ENCODE results near the gene INSRR. TPM values are rescaled to one million over a fixed set of nuclear protein-coding genes. Genes with fewer than 3 reads are reported as not detected.

INSRR gene
- total RNA-seq, 1 experiment from 2014 or later, result not detected

DNA sequence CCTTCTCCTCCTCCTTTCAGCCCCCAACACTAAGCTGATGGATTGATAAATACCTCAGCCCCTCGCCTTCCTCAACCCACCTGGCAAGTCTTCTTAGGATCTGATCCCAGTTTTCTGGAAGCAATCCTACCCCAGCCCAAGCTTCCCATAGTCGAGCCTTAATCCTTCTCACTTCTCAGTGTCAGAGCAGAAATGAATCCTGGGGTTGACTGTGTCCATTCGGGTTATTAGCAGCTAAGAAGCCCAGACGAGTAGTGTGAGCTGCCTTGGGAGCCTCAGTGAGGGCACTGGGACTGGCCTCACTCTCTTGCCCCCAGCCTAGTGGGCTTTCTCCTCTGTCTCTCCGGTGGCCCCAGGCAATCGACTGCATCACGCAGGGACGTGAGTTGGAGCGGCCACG, 22.2 kb upstream of the INSRR start:
- Mint-ChIP-seq H3K27ac (ENCODE audit: low read depth, unreplicated experiment) (no peak overlapping the region), H3K27me3 (ENCODE audit: insufficient read depth, unreplicated experiment) (peaks cover 65% of the 10 kb centered on the region), H3K36me3 (ENCODE audit: insufficient read depth, unreplicated experiment) (no peaks in the 10 kb centered on the region), H3K4me3 (ENCODE audit: unreplicated experiment) (no peak overlapping the region), H3K9me3 (ENCODE audit: unreplicated experiment) (no peaks in the 10 kb centered on the region), H3K4me1 (ENCODE audit: insufficient read depth, unreplicated experiment) (no peaks in the 10 kb centered on the region)
- intact Hi-C loops (cut with micrococcal nuclease), result no loop called here
- ChIA-PET CTCF (interaction anchor here (0.6 to 14.2 kb wide), 9 partner anchors 10 to 191 kb away, joined by 3 to 284 read pairs (median 4); partner anchors contain the start of gene PEAR1), POLR2A (interaction anchor here (0.6 kb wide), 1 partner anchor 15 kb away, joined by 3 read pairs; no protein-coding TSS in a partner anchor)
- no TSS peak for BruUV-seq (replicated peaks)
- DNase-seq (ENCODE audit: unreplicated experiment), result no peak
- TF ChIP-seq, protein P1, sequence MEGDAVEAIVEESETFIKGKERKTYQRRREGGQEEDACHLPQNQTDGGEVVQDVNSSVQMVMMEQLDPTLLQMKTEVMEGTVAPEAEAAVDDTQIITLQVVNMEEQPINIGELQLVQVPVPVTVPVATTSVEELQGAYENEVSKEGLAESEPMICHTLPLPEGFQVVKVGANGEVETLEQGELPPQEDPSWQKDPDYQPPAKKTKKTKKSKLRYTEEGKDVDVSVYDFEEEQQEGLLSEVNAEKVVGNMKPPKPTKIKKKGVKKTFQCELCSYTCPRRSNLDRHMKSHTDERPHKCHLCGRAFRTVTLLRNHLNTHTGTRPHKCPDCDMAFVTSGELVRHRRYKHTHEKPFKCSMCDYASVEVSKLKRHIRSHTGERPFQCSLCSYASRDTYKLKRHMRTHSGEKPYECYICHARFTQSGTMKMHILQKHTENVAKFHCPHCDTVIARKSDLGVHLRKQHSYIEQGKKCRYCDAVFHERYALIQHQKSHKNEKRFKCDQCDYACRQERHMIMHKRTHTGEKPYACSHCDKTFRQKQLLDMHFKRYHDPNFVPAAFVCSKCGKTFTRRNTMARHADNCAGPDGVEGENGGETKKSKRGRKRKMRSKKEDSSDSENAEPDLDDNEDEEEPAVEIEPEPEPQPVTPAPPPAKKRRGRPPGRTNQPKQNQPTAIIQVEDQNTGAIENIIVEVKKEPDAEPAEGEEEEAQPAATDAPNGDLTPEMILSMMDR (IDR thresholded peaks at IDR 0.05; ENCODE audit: unreplicated experiment), result no peak

DNA sequence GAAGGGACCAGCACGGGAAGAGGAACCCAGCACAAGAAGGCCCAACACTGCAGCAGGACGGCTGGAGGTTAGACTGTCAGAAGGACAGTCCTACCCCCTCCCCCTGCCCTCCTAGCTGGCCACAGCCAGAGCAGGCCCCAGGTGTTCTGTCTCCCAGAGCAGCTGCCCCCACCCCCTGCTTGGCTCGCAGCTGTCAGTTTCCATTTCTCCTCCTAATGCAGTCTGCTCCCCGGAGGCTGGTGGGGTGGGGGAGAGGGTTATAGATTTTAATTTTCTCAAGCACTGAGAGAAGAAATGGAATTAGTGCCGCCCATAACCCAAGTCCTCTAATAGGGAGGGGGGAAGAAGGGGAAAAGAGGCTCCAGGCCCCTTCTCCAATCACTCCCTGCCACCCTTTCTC, 21.6 kb upstream of the INSRR start:
- H3K4me1 Mint-ChIP-seq (ENCODE audit: insufficient read depth, unreplicated experiment), result no peaks in the 10 kb centered on the region
- no TSS peak for BruUV-seq (replicated peaks)
- intact Hi-C loops (cut with micrococcal nuclease), result no loop called here
- H3K4me3 Mint-ChIP-seq (ENCODE audit: unreplicated experiment), result no peak overlapping the region
- no peaks in the 10 kb centered on the region for H3K36me3 Mint-ChIP-seq (ENCODE audit: insufficient read depth, unreplicated experiment)
- no peaks in the 10 kb centered on the region for H3K9me3 Mint-ChIP-seq (ENCODE audit: unreplicated experiment)
- no peak for DNase-seq (ENCODE audit: unreplicated experiment)
- H3K27me3 Mint-ChIP-seq (ENCODE audit: insufficient read depth, unreplicated experiment), result peaks cover 60% of the 10 kb centered on the region
- ChIA-PET CTCF (interaction anchor here (0.6 to 14.2 kb wide), 13 partner anchors 10 to 543 kb away, joined by 3 to 284 read pairs (median 4); partner anchors contain the start of gene PEAR1), POLR2A (interaction anchor here (0.6 to 0.8 kb wide), 2 partner anchors 14 to 78 kb away, joined by 3 read pairs; no protein-coding TSS in a partner anchor)
- TF ChIP-seq, protein P1 (IDR thresholded peaks at IDR 0.05; ENCODE audit: unreplicated experiment), result no peak
- H3K27ac Mint-ChIP-seq (ENCODE audit: low read depth, unreplicated experiment), result no peak overlapping the region

DNA sequence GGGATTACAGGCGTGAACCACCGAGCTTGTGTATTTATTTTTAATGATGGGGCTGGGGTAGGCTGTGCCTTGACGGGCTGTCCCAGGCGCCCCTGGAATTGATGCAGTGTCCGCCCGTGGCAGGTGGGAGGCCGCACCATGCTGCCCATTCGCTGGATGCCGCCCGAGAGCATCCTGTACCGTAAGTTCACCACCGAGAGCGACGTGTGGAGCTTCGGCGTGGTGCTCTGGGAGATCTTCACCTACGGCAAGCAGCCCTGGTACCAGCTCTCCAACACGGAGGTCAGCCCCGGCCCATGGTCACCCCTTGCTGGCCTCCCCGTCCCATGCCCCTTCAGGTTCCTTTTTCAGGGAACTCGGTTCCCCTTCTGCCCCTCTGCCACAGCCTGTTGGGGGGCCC, 21.0 kb upstream of the INSRR start:
- no TSS peak for BruUV-seq (replicated peaks)
- no peaks in the 10 kb centered on the region for H3K4me1 Mint-ChIP-seq (ENCODE audit: insufficient read depth, unreplicated experiment)
- no peaks in the 10 kb centered on the region for H3K36me3 Mint-ChIP-seq (ENCODE audit: insufficient read depth, unreplicated experiment)
- TF ChIP-seq, protein P1 (IDR thresholded peaks at IDR 0.05; ENCODE audit: unreplicated experiment), result no peak
- ChIA-PET POLR2A (interaction anchor here (0.6 to 0.8 kb wide), 2 partner anchors 46 to 77 kb away, joined by 3 to 4 read pairs; no protein-coding TSS in a partner anchor), CTCF (interaction anchor here (0.6 to 14.2 kb wide), 10 partner anchors 11 to 543 kb away, joined by 3 to 284 read pairs (median 4); partner anchors contain the start of gene PEAR1)
- H3K27ac Mint-ChIP-seq (ENCODE audit: low read depth, unreplicated experiment), result no peak overlapping the region
- H3K9me3 Mint-ChIP-seq (ENCODE audit: unreplicated experiment), result no peaks in the 10 kb centered on the region
- intact Hi-C loops (cut with micrococcal nuclease), result no loop called here
- peaks cover 60% of the 10 kb centered on the region for H3K27me3 Mint-ChIP-seq (ENCODE audit: insufficient read depth, unreplicated experiment)
- no peak overlapping the region for H3K4me3 Mint-ChIP-seq (ENCODE audit: unreplicated experiment)
- DNase-seq (ENCODE audit: unreplicated experiment), result no peak

DNA sequence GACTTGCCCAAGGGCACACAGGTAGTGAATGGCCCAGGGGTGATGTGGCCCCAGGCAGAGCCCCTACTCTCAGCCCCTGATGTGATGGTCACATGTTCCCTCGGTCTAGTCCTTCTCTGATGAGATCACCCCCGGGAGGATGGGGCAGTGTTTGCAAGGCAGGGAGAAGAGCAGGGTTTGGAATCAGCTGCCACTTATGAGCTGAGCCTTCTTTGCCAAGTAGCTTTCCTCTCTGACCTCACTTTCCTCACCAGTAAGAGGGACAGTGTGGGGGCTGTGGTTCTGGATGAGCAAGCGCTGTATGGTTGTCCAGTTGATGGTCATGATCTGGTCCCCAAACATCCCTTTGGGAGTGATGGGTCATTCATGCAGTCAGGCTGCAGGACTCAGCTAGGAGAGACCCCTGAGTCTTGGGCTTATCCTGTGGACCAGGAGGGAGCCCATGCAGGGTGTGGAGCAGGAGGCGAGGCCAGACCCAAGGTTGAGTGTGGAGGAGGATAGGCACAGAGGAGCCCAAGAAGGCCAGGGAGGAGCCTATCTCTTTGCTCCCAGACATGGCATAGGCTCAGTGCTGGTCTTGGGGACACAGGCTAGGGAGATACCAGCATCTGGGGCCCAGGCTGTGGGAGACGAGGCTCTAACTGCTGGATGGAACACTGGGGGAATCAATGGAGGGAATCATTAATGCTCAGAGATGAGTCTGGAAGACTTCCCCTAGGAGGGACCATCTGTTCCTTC, 18.7 kb upstream of the INSRR start:
- H3K9me3 Mint-ChIP-seq (ENCODE audit: unreplicated experiment), result no peaks in the 10 kb centered on the region
- no peaks in the 10 kb centered on the region for H3K4me1 Mint-ChIP-seq (ENCODE audit: insufficient read depth, unreplicated experiment)
- H3K27me3 Mint-ChIP-seq (ENCODE audit: insufficient read depth, unreplicated experiment), result peaks cover 51% of the 10 kb centered on the region
- POLR2A ChIA-PET, result no interaction called here
- intact Hi-C loops (cut with micrococcal nuclease), result no loop called here
- no peak for DNase-seq (ENCODE audit: unreplicated experiment)
- CTCF ChIA-PET, result interaction anchor here (0.5 to 12.4 kb wide), 9 partner anchors 14 to 1244 kb away, joined by 3 to 114 read pairs (median 5); partner anchors contain the start of genes NTRK1 and PEAR1
- no peak overlapping the region for H3K4me3 Mint-ChIP-seq (ENCODE audit: unreplicated experiment)
- H3K27ac Mint-ChIP-seq (ENCODE audit: low read depth, unreplicated experiment), result no peak overlapping the region
- H3K36me3 Mint-ChIP-seq (ENCODE audit: insufficient read depth, unreplicated experiment), result no peaks in the 10 kb centered on the region
- BruUV-seq (replicated peaks), result no TSS peak
- TF ChIP-seq, protein P1 (IDR thresholded peaks at IDR 0.05; ENCODE audit: unreplicated experiment), result no peak
